HG02798 (cell line): ENCODE data around the gene POU1F1.
"Not testable (repeated sequence)": the region's sequence is repeated elsewhere in the genome, so short reads cannot be mapped to it uniquely, and the experiment has no call there.

ENCODE experiments used
- ATAC-seq: cut with Tn5 transposase; IDR thresholded peaks from one replicate; pipeline ENCODE4 v1.9.1; 2021; ENCODE audit warnings: mild to moderate bottlenecking; ENCODE audit not compliant: unreplicated experiment, poor library complexity

Gene POU1F1, protein sequence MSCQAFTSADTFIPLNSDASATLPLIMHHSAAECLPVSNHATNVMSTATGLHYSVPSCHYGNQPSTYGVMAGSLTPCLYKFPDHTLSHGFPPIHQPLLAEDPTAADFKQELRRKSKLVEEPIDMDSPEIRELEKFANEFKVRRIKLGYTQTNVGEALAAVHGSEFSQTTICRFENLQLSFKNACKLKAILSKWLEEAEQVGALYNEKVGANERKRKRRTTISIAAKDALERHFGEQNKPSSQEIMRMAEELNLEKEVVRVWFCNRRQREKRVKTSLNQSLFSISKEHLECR

GRCh38 chr3:87276484-87276883 is at the start of gene POU1F1:
POU1F1 (minus strand) TSS chr3:87276584; CDS start chr3:87276462, 122 bp downstream.
- no peak for ATAC-seq

- ATAC-seq = no peak
Observed at GRCh38 chr3:87324609-87325008, 48.2 kb upstream of the POU1F1 start.

- no peak for ATAC-seq
Observed at GRCh38 chr3:87320756-87321626, 44.6 kb upstream of the POU1F1 start.

- no peak for ATAC-seq
Observed at GRCh38 chr3:87318617-87319021, 42.2 kb upstream of the POU1F1 start.

GRCh38 chr3:87317779-87318178 is 41.4 kb upstream of the POU1F1 start:
- ATAC-seq = no peak

GRCh38 chr3:87313641-87314040 is 37.3 kb upstream of the POU1F1 start:
- no peak for ATAC-seq

DNA sequence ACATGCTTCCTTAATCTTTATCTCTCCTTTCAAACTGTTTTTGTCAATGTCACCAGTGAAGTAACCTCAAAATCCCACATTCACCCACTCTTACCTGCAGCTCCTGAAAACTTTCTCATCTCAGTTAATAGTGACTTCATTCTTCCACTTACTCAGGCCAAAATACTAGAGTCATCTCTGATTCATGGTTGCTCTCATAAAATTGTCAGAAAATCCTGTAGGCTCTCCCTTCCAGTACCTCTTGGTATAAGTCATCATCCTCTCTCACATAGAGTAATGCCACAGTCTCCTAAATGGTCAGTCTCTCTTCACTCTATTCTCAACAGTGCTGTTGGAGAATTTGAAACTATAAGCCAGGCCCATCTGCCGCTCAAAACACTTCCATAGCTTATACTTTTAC is 34.9 kb upstream of the POU1F1 start:
- ATAC-seq = no peak

DNA sequence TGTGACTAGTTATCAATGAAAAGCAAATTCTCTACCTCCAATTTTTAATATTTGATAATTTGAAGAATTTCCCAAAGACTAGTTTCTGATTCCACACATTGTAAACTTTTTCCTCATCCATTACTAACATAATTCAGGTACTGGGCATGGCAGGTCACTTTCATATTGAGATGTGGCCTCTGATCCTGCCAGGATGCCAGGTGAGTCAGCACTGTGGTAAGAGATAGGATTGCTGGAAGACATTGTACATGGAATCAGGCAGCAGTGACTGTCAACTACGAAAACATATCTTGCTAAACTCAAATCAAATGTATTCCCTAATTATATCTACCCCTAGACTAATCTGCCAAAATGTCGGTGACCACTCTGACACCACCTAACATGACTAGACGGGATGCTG is 33.2 kb upstream of the POU1F1 start:
- ATAC-seq = no peak

GRCh38 chr3:87307805-87308204 is 31.4 kb upstream of the POU1F1 start:
- ATAC-seq = peak; percentile 72

- no peak for ATAC-seq
Observed at GRCh38 chr3:87305517-87305916, 29.1 kb upstream of the POU1F1 start.

DNA sequence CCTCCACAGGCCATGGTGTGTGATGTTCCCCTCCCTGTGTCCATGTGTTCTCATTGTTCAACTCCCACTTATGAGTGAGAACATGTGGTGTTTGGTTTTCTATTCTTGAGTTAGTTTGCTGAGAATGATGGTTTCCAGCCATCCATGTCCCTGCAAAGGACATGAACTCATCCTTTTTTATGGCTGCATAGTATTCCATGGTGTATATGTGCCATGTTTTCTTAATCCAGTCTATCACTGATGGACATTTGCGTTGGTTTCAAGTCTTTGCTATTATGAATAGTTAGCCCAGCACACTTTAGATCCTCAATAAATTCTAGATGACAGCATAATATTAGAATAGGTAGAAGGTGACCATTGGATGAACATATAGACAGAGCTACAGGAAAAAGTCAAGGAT is 28.6 kb upstream of the POU1F1 start:
- not testable (repeated sequence) for ATAC-seq

DNA sequence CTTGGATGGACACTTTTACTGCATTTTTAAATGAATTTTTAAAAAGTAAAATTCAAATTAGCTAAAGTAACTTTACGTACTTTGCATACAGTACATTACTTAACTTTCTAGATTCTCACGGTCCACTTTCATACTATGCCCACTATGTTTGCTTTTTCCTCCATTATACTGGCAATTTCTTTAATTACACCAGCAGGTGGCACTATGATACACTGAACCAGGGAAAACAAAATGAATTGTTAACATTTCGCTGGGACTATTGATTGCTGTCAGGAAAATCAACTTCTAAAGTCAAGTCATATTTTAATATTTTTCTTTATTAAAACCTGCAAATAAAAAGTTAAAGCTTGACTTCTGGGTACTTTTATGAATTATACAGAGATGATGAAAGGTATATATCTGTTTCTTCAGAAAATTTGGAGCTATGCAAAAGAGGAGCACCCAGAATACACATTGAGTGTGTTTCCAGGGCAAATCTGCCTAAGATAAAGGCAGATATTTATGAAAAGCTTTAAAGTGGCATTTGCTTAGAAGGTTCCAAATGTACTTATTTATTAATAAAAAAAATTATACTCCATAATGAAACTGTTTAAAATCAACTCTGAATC is 21.8 kb upstream of the POU1F1 start:
- ATAC-seq = peak; percentile 85

DNA sequence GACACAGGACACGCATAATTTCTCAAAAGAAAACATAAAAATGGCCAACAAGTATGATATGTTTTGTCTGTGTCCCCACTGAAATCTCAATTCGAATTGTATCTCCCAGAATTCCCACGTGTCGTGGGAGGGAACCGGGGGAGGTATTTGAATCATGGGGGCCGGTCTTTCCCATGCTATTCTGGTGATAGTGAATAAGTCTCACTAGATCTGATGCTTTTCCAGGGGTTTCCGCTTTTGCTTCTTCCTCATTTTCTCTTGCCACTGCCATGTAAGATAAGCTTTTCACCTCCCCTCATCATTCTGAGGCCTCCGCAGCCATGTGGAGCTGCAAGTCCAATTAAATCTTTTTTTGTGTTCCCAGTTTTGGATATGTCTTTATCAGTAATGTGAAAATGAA is 12.1 kb upstream of the POU1F1 start:
- ATAC-seq = no peak

- peak; percentile 60 for ATAC-seq
Observed at GRCh38 chr3:87287011-87287410, 10.6 kb upstream of the POU1F1 start.

DNA sequence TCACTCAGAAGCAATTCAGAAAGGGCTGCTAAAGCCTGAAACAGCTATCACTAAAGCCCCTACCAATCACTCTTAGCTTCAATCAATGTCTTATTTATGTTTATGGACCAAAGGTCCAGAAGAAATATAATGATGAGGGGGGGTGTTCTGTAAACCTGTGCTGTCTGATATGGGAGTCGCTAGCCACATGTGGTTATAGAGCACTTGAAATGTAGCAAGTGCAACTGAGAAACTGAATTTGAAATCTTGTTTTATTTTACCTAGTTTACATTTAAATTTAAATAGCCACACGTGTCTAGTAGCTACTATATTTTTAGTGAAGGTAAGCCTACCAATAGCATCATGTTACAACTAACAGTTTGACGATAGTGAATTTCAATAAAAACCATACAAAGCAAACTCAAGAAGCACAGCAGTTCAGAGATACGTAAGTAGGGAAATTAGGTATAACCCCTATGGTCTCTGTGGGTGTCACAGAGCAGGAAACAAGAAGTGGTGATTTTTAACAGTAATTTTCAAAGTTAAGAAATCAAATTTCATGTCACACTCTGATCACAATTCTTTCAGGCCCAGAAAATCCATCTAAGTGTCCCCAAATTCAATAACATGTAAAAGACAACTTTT is 3.6 kb downstream of the POU1F1 start:
- ATAC-seq = peak; percentile 92

DNA sequence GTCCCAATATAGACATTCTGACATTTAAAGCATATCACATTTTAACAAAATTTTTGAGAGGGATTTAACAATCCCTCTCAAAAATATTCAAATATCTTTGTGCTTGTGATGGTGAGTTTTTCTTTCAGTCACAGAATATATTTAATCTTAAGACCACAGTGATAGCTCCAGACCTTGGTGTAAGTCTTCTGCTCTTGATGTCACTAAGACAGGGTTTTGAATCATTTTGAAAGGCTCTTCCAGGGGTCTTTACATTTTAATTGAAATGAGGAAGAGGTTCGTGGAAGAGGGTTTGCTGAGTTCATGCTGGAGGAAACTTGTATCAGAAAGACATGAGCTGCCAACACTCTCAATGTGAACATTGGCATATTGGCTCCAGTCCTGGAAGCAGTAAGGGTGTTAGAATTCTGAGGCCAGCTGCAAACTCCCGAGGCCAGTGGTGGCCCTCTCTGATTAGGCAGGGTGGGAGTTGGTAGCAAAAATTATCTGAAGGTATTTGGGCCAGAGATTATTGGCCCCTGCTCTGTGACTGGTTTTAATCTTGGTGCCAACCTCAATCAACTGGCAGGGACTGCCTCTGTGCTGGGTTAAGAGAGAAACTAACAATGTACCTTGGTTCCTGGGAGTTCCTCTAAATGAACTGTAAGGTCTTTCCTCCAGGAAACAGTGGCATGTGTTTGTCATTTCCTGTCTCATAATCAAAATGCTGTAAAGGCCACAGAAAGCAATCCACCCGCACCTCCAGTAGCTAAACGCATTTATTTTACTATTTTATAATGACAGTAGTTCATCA is 5.3 kb downstream of the POU1F1 start:
- ATAC-seq = no peak

DNA sequence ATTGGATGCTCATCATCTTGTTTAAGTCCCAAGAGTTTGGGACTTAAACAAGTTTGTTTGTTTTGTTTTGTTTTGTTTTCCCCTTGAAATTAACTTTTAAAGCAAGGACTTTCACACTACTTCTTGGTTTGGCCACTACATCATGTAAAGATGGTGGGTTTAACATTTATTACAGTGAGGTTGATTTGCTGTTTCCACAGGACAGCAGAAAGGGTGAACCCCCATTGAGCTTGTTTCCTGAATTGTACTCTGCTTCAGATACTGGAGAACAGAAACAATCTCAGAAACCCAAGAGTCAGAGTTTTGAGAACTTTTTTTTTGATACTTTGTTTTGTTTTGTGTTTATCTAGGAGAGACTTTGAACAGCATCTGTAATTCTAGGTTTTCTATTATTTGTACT is 6.7 kb downstream of the POU1F1 start:
- ATAC-seq = no peak

GRCh38 chr3:87268646-87269211 is 7.7 kb downstream of the POU1F1 start:
- no peak for ATAC-seq

- ATAC-seq = no peak
Observed at GRCh38 chr3:87267953-87268645, 8.3 kb downstream of the POU1F1 start.
